IMR-90 (cell line): ENCODE results near the gene STARD10.

Experiments used
- CTCF ChIP-seq: conservative IDR thresholded peaks from 2 replicates; pipeline ENCODE4 v1.5.1; 2012; ENCODE audit warnings: mild to moderate bottlenecking, low read depth, low read length, improper control_type of control experiment
- ELK1 ChIP-seq: fragments of 150-350 bp; IDR thresholded peaks from 2 replicates; pipeline ENCODE4 v1.6.1; 2016; ENCODE audit warnings: low read depth, mild to moderate bottlenecking, low read length, moderate library complexity, borderline replicate concordance
- MXI1 ChIP-seq: IDR thresholded peaks from 2 replicates; pipeline ENCODE4 v1.6.1; 2012; ENCODE audit warnings: low read depth, mild to moderate bottlenecking, low read length, moderate library complexity, borderline replicate concordance
- POLR2A ChIP-seq: IDR thresholded peaks from 2 replicates; pipeline ENCODE4 v1.6.1; 2012; ENCODE audit warnings: mild to moderate bottlenecking, low read depth, low read length
- RAD21 ChIP-seq: IDR thresholded peaks from 2 replicates; pipeline ENCODE4 v1.6.1; 2012; ENCODE audit warnings: low read length, improper control_type of control experiment

GRCh38 chr11:72712168-72712751, 81.6 kb downstream of the STARD10 start:
- TF ChIP-seq RAD21 (no peak), CTCF (no peak), ELK1 (no peak), MXI1 (no peak), POLR2A (no peak)
